ENCODE data around the gene COL23A1.

Gene COL23A1

GRCh38 chr5:178569485-178569884, 20.7 kb downstream of the COL23A1 start:
- no peak for TF ChIP-seq CTCF (conservative IDR thresholded peaks at IDR 0.05; ENCODE audit: low read depth, low read length)
- H3K4me3 ChIP-seq (ENCODE audit: low read length), result no peak overlapping the region
- DNase-seq (ENCODE audit: low read depth), result no peak

- TF ChIP-seq CTCF (conservative IDR thresholded peaks at IDR 0.05; ENCODE audit: low read depth, low read length), result no peak
- H3K4me3 ChIP-seq (ENCODE audit: low read length), result no peak overlapping the region
- no peak for DNase-seq (ENCODE audit: low read depth)
Measured at GRCh38 chr5:178564811-178565550, 25.2 kb downstream of the COL23A1 start.

- H3K4me3 ChIP-seq (ENCODE audit: low read length), result no peak overlapping the region
- no peak for TF ChIP-seq CTCF (conservative IDR thresholded peaks at IDR 0.05; ENCODE audit: low read depth, low read length)
- DNase-seq (ENCODE audit: low read depth), result no peak
Measured at GRCh38 chr5:178564397-178564796, 25.8 kb downstream of the COL23A1 start.

- DNase-seq (ENCODE audit: low read depth), result no peak
- no peak for TF ChIP-seq CTCF (conservative IDR thresholded peaks at IDR 0.05; ENCODE audit: low read depth, low read length)
- no peak overlapping the region for H3K4me3 ChIP-seq (ENCODE audit: low read length)
Measured at GRCh38 chr5:178563621-178564020, 26.6 kb downstream of the COL23A1 start.

GRCh38 chr5:178561746-178562264, 28.4 kb downstream of the COL23A1 start:
- no peak overlapping the region for H3K4me3 ChIP-seq (ENCODE audit: low read length)
- DNase-seq (ENCODE audit: low read depth), result no peak
- no peak for TF ChIP-seq CTCF (conservative IDR thresholded peaks at IDR 0.05; ENCODE audit: low read depth, low read length)

GRCh38 chr5:178560911-178561310, 29.3 kb downstream of the COL23A1 start:
- TF ChIP-seq CTCF (conservative IDR thresholded peaks at IDR 0.05; ENCODE audit: low read depth, low read length), result no peak
- no peak overlapping the region for H3K4me3 ChIP-seq (ENCODE audit: low read length)
- no peak for DNase-seq (ENCODE audit: low read depth)

GRCh38 chr5:178557416-178557815, 32.8 kb downstream of the COL23A1 start:
- H3K4me3 ChIP-seq (ENCODE audit: low read length), result no peak overlapping the region
- TF ChIP-seq CTCF (conservative IDR thresholded peaks at IDR 0.05; ENCODE audit: low read depth, low read length), result no peak
- no peak for DNase-seq (ENCODE audit: low read depth)
